ENCODE results near the gene P2RY6.

DNA sequence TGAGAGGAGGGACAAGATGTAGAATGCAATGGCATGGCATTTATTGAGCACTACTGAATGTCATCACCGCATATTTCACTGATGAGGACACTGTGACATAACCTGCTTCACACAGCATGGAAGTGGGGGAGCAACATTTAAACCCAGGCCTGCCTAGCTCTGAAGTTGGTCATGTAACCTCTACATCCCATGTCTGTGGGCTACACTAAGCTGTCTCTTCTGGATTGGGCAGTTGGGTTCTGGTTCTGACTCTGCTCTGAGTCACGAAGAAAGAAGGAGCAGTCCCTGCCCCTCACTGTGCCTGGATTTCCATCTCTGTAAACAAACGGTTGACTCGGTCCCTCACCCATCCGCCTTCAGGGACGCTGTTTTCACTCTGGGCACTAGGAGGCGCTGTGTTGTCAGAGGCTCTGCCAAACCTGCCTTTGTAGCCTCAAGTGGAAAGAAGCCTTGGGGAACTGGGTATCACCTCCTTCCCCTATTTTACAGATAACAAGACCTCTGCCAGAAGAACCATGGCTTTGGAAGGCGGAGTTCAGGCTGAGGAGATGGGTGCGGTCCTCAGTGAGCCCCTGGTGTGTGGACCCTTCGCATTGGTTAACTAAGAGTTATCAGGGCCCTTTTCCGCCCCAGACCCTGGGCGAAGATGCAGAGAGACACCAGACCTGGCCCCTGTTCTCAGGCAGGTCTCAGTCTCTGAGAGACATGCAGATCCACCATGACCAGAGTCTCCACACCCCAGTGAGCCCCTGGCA lies 23.3 kb downstream of the P2RY6 start:
- TF ChIP-seq, protein P1, sequence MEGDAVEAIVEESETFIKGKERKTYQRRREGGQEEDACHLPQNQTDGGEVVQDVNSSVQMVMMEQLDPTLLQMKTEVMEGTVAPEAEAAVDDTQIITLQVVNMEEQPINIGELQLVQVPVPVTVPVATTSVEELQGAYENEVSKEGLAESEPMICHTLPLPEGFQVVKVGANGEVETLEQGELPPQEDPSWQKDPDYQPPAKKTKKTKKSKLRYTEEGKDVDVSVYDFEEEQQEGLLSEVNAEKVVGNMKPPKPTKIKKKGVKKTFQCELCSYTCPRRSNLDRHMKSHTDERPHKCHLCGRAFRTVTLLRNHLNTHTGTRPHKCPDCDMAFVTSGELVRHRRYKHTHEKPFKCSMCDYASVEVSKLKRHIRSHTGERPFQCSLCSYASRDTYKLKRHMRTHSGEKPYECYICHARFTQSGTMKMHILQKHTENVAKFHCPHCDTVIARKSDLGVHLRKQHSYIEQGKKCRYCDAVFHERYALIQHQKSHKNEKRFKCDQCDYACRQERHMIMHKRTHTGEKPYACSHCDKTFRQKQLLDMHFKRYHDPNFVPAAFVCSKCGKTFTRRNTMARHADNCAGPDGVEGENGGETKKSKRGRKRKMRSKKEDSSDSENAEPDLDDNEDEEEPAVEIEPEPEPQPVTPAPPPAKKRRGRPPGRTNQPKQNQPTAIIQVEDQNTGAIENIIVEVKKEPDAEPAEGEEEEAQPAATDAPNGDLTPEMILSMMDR (IDR thresholded peaks at IDR 0.05), result peak; percentile 58 to 84 (median 78)
- TF ChIP-seq POLR2A (IDR thresholded peaks at IDR 0.05), result no peak
